HG02885 (cell line): ENCODE measurements around the gene PINK1.
"Not testable (repeated sequence)": the region's sequence is repeated elsewhere in the genome, so short reads cannot be mapped to it uniquely, and the experiment has no call there.

Experiments
- ATAC-seq: cut with Tn5 transposase; IDR thresholded peaks from one replicate; pipeline ENCODE4 v1.9.1; 2021; ENCODE audit warnings: mild to moderate bottlenecking; ENCODE audit not compliant: unreplicated experiment, poor library complexity

PINK1 gene

DNA sequence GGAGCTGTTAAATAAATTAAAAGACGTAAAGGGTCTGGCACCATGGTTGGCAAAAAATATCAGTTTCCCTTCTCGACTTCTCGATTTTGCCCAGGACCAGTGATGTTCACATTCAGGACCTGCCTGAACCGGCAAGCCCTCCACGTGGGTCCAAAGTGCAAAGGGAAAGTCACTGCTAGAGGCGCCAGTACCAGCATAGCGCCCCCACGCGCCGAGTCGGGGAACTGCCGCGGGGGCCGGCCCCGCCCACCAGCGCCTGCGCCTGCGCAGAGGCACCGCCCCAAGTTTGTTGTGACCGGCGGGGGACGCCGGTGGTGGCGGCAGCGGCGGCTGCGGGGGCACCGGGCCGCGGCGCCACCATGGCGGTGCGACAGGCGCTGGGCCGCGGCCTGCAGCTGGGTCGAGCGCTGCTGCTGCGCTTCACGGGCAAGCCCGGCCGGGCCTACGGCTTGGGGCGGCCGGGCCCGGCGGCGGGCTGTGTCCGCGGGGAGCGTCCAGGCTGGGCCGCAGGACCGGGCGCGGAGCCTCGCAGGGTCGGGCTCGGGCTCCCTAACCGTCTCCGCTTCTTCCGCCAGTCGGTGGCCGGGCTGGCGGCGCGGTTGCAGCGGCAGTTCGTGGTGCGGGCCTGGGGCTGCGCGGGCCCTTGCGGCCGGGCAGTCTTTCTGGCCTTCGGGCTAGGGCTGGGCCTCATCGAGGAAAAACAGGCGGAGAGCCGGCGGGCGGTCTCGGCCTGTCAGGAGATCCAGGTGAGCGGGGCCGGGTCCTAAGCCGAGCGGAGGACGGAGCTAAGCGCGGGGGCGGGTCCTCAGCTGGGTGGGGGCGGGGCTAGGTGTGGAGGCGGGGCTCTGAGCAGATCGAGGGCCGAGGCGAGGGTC, at the start of gene PINK1:
Gene PINK1 (plus strand): TSS at position 269 of the 875 bp plus-strand sequence. CDS start 91 bp downstream, at position 360.
- peak; percentile 65 for ATAC-seq

DNA sequence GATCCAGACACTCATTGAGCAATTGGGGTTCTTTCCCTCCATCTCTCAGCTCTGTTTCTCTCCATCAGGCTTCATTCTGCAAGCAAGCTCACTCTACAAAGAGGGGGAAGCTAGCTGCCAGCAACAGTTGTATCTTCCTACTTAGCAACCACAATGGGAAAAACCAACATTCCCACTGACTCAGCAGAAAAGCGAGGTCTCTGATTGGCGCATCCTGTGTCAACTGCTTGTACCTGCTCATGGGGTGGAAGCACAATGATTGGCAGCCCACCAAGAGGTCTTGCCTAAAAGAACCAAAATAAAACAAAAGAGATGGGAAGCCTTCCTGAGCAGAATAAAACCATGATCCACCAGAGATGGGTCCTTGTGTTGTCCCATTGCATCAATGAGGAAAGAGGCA, 48.4 kb upstream of the PINK1 start:
- ATAC-seq = no peak

DNA sequence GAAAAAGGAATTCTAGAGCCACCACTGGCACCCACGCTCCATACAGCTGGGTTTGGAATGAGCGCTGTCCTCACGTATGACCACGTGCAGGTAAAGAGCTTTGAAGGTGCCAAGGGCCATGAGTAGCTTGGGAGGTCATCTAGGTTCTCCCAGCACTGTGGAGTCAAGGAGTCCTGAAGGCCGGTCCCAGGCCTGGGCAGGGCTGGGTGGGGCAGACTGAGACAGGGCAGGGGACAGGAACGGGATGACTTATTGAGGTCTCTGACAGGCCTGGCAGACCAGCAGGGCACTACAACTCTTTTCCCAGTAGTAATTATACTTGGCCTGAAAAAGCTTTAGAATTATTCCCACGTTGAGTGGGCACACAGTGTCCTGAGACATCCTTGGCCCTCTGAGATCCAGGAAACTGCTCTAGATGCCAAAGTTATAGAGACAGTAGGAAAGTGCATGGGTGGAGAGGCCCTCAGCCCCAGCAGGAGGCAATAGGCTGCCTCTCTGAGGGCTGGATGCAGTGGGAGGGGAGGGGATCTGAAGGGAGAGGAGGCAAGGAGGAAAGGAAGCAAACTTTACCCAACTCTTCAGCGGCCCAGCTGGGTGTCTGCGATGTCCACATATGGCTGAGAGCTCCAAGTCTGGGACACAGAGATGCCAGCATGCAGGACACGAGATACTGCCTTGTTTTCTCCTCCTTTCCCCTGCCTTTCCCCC, 46.2 kb upstream of the PINK1 start:
- no peak for ATAC-seq

DNA sequence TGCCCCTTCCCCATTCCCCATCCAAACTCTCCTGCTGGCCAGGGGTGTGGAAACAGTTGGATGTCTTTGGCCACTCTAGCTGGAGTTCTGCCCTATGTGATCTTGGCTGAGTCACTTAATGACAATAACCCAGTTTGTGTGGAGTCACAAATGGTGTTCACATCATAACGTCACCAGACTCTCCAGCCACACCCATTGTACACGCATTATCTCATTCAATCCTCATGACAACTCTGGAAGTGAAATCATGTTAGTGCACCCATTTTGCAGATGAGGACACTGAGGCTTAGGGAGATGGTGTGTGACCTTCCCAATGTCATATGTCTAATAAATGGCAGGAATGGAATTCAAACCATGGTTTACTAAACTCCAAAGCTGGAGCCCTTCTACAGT, 45.6 kb upstream of the PINK1 start:
- ATAC-seq = no peak

DNA sequence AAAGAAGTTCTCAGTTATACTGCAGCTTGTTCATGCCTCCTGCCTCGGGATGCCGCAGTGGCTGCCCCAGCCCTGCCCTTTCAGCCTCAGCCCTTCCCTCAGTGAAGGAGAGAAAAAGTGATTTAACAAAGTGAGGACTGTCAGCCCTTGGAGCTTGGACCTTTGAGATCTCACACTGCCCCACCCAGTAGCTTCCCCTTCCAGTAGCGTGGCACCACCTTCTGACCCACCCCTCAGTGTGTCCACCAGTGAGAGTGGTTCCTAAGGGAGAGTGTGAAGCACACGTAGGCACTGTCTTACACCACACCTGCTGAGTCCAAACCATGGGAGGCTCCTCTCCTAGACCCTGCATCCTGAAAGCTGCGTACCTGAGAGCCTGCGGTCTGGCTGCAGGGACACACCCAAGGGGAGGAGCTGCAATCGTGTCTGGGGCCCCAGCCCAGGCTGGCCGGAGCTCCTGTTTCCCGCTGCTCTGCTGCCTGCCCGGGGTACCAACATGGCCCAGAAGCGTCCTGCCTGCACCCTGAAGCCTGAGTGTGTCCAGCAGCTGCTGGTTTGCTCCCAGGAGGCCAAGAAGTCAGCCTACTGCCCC, 44.5 kb upstream of the PINK1 start, which contains the start of gene CDA:
Gene CDA (plus strand): TSS at position 464 of the 592 bp plus-strand sequence. CDS start 33 bp downstream, at position 497.
- no peak for ATAC-seq

DNA sequence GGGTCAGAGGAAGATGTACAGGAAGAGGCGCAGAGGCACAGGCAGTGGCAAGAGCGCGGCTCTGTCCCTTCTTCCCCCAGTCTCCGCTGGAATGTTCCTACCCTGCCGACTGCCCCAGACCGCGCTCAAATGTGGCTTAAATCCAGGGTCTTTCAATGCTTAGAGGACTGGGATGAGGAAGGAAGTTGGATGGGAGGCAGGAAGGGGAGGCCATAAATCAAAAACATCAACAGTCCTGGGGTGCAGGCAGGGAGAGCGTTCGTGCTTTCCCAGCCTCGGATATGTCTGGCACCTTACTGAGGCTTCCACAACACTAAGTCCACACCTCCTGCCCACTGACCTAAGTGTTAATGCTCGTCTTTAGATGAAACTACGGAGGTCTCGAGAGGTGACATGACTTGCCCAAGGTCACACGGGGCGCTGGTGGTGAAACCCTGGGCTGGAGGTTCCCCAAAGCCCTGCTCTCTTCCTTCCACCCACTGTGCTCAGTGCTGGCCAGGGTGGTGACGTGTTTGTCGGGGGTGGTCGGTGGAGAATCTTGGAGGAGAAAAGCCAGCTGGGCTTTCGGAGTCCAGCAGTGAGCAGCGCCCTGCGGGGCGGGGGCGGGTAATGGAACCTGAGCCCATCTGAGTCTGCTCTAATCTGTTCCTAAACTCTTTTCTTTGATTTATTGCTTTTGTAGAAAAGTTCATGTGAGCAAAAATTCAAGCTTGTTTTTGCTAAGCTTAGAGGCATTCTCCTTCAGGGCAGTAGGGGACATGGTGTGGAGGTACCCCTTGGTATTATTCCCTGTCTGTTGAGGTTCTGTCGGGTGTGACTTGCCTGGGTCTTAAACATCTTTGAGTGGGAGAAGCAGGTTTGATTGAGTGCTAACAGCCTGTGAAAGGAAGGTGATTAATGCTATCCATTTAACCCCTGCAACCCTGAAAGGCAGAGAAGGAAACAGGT, 43.7 kb upstream of the PINK1 start:
- ATAC-seq = no peak

DNA sequence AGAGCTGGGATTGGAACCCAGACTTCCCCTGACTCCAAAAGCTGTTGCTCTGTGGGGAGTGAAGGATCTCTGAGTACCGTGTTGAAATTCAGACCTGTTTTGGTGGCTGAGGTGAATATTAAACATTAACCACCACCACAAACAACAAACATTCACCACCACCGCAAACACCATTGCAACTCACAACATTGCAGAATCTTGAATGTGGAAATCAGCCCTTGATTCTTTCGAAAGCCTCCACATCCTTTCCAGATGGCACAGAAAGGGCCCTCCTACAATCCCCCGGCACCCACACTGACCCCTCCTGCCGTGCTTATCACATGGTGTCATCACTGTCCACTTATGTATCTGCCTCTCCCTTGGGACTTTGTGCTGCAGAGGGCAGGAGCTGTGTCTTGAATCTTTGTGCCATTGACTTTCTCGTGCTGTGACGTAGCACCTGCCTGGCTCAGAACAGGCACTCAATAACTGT, 42.9 kb upstream of the PINK1 start:
- ATAC-seq = no peak

DNA sequence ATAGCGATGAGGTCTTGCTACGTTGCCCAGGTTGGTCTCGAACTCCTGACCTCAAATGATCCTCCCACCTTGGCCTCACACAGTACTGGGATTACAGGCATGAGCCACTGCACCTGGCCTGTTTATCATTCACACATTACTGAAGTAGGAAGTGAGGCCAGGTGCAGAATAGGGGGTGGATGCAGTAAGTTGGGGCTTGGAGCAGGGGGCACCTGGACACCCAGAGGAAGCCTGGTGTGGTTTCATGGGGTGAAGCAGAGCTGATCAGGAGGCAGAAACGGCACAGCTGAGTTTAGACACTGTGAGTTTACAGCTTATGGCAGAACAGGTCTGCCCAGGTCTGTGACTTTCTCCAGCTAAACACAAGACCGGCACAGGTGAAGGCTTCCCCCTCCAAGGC, 39.5 kb upstream of the PINK1 start:
- no peak for ATAC-seq

DNA sequence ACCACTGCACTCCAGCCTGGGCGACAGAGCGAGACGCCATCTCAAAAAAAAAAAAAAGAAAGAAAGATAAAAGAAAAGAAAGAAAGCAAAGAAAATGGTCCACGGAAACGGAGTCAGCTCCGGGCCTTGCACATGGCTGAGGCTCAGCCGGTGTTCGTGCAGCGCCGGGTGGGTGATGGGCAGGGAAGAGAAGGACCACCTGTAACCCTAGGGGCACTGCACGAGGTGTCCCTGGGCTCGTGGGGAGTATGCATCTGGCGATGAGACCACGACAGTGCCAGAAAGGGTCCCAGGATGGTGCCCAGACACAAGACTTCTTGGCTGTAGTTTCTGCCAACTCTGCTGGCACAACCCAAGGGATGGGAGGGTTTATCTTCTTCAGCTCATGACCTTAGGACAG, 38.5 kb upstream of the PINK1 start:
- no peak for ATAC-seq

DNA sequence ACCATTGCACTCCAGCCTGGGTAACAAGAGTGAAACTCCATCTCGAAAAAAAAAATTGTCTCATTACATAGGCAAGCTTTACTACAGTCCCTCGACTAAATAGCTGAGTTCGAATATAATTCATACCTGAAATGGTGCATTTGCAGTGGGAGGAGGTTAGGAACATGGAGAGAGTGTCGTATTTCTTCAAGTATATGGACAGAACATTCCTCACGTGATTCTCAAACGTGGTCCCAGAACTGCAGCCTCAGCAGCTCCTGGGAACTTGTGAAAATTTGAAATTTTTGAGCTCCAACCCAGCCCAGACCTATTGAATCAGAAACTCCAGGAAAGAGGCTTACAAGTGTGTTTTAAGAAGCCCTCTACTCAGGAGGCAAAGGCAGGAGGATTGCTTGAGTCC, 37.2 kb upstream of the PINK1 start:
- no peak for ATAC-seq

DNA sequence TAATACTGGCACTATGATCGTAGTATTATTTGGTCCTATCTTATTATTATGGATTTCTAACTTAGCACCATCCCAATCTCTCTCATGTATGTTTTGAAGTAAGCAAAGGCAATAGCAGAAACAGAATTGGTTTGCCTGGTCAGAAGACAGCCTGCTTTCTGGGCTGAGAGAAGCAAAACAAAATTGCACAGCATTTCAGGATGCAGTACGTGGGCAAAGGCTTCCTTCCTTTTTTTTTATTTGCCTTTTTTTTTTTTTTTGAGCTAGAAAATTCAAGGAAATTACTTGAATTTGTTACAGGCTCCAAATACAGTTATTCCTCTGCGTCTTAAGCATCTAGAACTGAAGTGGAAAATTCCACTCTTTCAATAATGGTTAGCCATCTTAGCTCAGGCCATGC, 35.6 kb upstream of the PINK1 start:
- ATAC-seq = no peak

DNA sequence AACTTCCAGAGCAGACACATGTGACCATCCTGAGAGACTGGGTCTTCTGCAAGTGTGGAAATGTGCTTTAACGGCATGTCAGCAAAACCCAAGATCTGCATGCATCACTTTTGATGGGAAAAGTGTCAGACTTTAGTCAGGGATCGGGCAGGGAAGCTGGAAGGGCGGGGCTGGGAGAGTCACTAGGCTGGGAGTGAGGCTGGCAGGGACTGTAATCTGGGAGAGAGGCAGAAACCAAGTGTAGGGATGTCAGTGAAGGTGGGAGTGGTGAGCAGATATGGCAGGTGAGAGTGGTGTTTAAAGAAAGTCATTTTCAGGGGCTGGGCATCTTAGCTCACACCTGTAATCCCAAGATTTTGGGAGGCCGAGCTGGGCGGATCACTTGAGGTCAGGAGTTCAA, 33.1 kb upstream of the PINK1 start:
- no peak for ATAC-seq

DNA sequence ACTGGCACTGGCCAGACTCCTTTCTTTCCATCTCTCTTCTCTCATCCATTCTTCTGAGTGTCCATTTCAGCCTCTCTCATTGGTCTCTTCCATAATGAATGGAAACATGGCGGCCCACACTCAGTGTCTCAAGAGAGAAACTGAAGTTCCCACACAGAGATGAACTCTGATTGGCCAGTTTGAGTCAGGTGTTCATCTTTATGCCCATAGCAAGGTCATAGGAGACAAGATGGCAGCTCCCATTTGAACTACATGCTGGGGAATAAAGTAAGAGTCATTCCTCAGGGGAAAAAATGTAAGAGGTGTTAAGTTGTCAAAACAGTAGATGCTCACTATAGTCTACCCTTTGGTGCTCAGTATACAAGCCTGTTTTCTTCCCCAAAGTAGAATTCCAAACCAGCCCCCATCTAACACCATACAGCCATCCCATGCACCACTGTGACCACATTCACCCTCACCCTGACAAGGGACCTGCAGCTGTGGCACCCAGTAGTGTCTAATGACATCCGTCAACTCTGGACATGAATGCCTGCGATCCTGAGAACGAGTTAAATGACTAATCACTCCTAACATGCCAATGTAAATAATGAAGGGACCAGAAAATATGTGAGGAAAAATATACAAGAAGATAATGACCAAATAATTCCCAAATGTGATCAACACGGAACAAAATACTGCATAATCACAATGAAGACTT, 32.0 kb upstream of the PINK1 start:
- no peak for ATAC-seq

DNA sequence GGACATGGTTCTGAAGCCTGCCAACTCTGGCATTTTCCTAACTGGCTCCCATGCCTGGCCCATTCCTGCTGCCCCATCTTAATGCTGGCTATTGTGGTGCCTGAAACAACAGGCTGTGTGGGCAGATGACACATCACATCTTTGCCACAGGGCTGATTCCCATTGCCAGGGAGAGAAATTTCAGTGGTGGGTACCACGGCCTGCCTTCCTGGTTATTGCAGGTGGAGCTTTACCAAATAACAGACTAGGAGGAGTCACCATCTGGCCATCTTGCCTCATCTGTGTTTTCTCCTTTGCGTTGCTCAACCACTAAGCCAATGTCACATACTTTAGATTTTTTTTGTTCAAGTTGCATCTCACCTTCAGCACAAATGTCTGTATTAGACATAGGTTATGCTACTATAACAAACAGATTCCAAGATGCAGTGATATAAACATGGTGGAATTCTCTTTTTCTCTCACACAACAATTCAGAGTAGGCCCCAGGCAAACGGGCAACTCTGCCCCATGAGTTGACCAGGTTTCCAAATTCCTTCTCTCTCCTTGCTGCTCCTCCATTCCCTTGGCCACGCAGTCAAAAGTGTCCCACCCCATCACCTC, 30.3 kb upstream of the PINK1 start:
- no peak for ATAC-seq

DNA sequence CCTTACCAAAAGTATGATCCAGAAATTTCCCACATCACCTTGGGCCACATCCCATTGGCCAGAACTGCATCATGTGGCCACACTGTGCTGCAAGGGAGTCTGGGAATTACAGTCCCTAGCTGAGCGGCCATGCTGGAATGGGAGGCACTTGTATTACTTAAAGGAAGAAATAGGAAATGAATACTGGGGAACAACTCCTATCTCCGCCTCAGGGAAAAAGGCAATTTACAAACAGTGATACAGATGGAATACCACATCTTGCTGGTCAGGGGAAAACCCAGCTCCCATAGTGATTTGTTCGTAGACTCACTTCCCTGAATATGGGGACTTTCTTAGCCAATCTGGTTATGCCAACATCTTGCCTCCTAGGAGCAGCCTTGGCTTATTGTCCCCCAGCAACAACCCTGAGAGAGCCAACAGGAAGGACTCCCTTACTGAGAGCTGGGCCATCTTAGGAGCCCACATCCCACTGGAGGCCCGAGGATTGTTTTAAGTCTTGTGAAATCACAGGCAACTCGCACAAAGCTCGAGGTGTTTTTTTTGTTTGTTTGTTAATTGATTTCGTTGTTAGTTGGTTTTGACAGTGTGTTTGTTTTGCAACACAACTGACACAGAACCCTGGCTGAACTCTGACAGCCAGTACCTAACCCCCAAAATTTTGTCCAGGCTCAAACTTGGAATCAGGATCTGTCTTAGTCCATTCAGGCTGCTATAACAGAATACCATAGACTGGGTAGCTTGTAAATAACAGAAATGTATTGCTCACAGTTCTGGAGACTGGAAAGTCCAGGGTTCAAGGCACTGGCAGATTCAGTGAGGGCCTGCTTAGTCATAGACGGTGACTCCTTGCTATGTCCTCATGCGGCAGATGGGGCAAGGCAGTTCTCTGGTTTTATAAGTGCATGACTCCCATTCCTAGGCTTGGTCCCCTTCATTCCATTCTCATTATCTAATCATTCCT, 29.5 kb upstream of the PINK1 start:
- ATAC-seq = no peak

DNA sequence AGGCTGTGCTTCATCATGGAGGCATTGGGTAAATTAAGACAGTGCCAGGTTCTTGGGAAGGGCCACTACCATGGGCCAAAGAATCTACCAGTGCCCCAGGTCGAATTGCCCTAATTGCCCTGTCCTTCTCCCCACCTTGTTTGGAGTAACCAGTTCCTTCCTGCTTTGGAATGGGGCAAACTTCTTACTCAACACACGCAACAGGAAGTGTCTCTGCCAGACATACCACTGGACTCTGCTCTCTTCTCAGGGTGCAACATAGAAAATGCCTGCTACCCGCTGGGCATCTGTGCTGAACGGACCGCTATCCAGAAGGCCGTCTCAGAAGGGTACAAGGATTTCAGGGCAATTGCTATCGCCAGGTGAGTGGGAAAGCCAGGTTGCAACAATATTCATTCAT, 28.6 kb upstream of the PINK1 start:
- no peak for ATAC-seq

DNA sequence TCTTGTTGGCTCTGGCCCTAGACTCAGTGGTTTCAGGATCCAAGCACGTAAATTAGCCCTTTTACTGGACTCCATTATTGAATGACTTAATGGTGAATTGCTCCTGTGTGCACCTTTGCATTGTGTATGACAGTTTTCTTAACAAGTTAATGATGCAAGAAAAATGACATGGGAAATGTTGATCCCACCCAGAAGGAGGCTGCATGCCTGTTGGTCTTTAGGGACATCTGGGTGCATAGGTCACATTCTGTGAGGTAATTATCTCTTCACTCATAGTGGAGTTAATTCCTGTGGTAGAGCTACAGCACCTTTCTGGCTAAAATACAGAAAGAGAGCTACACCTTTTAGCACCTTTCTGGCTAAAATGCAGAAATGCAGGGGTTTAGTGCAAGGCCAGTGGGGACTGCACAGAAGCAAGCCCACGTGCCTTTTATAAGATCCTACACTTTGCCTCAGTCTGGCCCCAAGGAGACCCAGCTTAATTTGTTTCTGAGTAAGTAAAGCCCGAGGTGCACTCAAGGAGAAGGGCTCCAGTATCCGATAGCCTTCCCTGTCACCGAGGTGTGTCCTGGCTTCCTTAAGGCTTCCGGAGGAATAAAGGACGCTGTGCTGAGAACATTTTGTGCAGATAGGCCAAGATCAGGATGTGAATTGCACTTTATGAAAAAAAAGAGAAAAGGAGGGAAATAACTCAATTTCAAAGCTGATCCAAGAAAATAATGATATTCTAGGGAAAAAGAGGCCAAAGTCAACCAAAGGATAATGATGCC, 26.3 kb upstream of the PINK1 start:
- not testable (repeated sequence) for ATAC-seq
